GM12878 (cell line): ENCODE measurements around the gene AIG1.

ENCODE experiments used
- ELK1 ChIP-seq: IDR thresholded peaks from 2 replicates; pipeline ENCODE4 v1.6.1; 2012; ENCODE audit warnings: low read depth, low read length, improper control_type of control experiment
- ETV6 ChIP-seq, 2 experiments: fragments of 450-650 bp in 1 of 2; IDR thresholded peaks in 1 of 2; conservative IDR thresholded peaks in 1 of 2; 2 replicates each; pipeline ENCODE4 v1.6.1; 2014; ENCODE audit warnings: antibody characterized with exemption in 1 of 2, borderline replicate concordance in 1 of 2, low read depth in 1 of 2, mild to moderate bottlenecking in 1 of 2, moderate library complexity in 1 of 2
- POLR2A ChIP-seq: IDR thresholded peaks from 2 replicates; pipeline ENCODE4 v1.6.1; 2011; ENCODE audit warnings: low read depth, mild to moderate bottlenecking, low read length
- POLR2AphosphoS5 ChIP-seq: IDR thresholded peaks from 2 replicates; pipeline ENCODE4 v1.6.1; 2011; ENCODE audit warnings: mild to moderate bottlenecking, low read length, inconsistent platforms
- SIN3A ChIP-seq: IDR thresholded peaks from 2 replicates; pipeline ENCODE4 v1.6.1; 2012; ENCODE audit warnings: low read depth, low read length, improper control_type of control experiment
- SREBF2 ChIP-seq: IDR thresholded peaks from 2 replicates; pipeline ENCODE4 v1.6.1; 2012; ENCODE audit warnings: mild to moderate bottlenecking, low read length
- TAF1 ChIP-seq: IDR thresholded peaks from 2 replicates; pipeline ENCODE4 v1.6.1; 2011; ENCODE audit warnings: mild to moderate bottlenecking, low read depth, low read length, borderline replicate concordance
- USF1 ChIP-seq: IDR thresholded peaks from 2 replicates; pipeline ENCODE4 v1.6.1; 2011; ENCODE audit warnings: borderline replicate concordance, low read depth, mild to moderate bottlenecking, moderate library complexity, mixed read lengths, low read length; ENCODE audit not compliant: insufficient read depth; ENCODE audit errors: extremely low read length
- TF ChIP-seq, protein P1 (sequence below), 3 experiments: IDR thresholded peaks in 2 of 3; conservative IDR thresholded peaks in 1 of 3; 2 replicates each; pipeline ENCODE4 v1.5.1; 2011; ENCODE audit warnings: low read depth in 3 of 3, low read length in 3 of 3, mild to moderate bottlenecking in 3 of 3, control low read depth in 2 of 3, moderate library complexity in 2 of 3, inconsistent platforms in 1 of 3, mixed read lengths in 1 of 3; ENCODE audit not compliant: control insufficient read depth in 2 of 3, insufficient read depth in 1 of 3; ENCODE audit errors: extremely low read depth in 1 of 3

- TF ChIP-seq, protein P1, sequence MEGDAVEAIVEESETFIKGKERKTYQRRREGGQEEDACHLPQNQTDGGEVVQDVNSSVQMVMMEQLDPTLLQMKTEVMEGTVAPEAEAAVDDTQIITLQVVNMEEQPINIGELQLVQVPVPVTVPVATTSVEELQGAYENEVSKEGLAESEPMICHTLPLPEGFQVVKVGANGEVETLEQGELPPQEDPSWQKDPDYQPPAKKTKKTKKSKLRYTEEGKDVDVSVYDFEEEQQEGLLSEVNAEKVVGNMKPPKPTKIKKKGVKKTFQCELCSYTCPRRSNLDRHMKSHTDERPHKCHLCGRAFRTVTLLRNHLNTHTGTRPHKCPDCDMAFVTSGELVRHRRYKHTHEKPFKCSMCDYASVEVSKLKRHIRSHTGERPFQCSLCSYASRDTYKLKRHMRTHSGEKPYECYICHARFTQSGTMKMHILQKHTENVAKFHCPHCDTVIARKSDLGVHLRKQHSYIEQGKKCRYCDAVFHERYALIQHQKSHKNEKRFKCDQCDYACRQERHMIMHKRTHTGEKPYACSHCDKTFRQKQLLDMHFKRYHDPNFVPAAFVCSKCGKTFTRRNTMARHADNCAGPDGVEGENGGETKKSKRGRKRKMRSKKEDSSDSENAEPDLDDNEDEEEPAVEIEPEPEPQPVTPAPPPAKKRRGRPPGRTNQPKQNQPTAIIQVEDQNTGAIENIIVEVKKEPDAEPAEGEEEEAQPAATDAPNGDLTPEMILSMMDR (IDR thresholded peaks at IDR 0.05 in 2 of 3, conservative IDR thresholded peaks at IDR 0.05 in 1 of 3; ENCODE audit: control insufficient read depth in 2 of 3, extremely low read depth in 1 of 3, insufficient read depth in 1 of 3, low read depth in 3 of 3, low read length in 3 of 3), result no peak
- TF ChIP-seq ELK1, result no peak
- TF ChIP-seq USF1, result no peak
- no peak for TF ChIP-seq SREBF2
- TF ChIP-seq TAF1, result no peak
- no peak for TF ChIP-seq POLR2A
- peak in 1 of 2 experiments; percentile 63; a peak in 1 of 4 replicates for TF ChIP-seq ETV6 (conservative IDR thresholded peaks at IDR 0.05 in 1 of 2, IDR thresholded peaks at IDR 0.05 in 1 of 2; ENCODE audit: borderline replicate concordance in 1 of 2, low read depth in 1 of 2)
- TF ChIP-seq POLR2AphosphoS5, result no peak
- TF ChIP-seq SIN3A, result no peak
Observed at GRCh38 chr6:143368426-143368825, 307.7 kb downstream of the AIG1 start.
